Colonic mucosa (tissue), 4 donors: ENCODE data around the gene SPATA3. TPM values are rescaled to one million over a fixed set of nuclear protein-coding genes. Genes with fewer than 3 reads are reported as not detected.
A peak's percentile ranks its signal among the peaks of the same experiment; 100 is the strongest.

Experiments
- DNase-seq: peaks from one replicate; pipeline ENCODE4 v3.0.0-alpha.2; 2020
- H3K27ac ChIP-seq: fragments of 200-600 bp; one replicate; pipeline ENCODE4 v1.8.0; 2021
- H3K27me3 ChIP-seq: fragments of 200-600 bp; one replicate; pipeline ENCODE4 v1.8.0; 2021
- H3K36me3 ChIP-seq: fragments of 200-600 bp; one replicate; pipeline ENCODE4 v1.8.0; 2021
- H3K4me1 ChIP-seq: fragments of 200-600 bp; one replicate; pipeline ENCODE4 v1.8.0; 2021; ENCODE audit warnings: mild to moderate bottlenecking
- H3K4me3 ChIP-seq: fragments of 200-600 bp; one replicate; pipeline ENCODE4 v1.8.0; 2021
- H3K9ac ChIP-seq, 2 donors: one replicate each; pipeline ENCODE4 v1.7.0; 2013; ENCODE audit warnings: control low read depth in 2 of 2, low read depth in 2 of 2, low read length in 2 of 2
- H3K9me3 ChIP-seq: fragments of 200-600 bp; one replicate; pipeline ENCODE4 v1.8.0; 2021
- CTCF ChIP-seq: fragments of 200-600 bp; IDR thresholded peaks from one replicate; pipeline ENCODE4 v1.8.0; 2022; ENCODE audit warnings: antibody characterized with exemption, mild to moderate bottlenecking
- intact Hi-C: fragments of 100-400 bp; cut with DNase I; formaldehyde crosslinking; loops from one replicate; pipeline ENCODE4 v1.14.1; 2022
- total RNA-seq, 2 donors: library from RNA; stranded (reverse); fragmentation: NEBNext Ultra II Directional in 1 of 2; extraction: Animal tissue kit (Norgen Biotek cat#: 25700) in 1 of 2; gene quantifications; one replicate each; pipeline ENCODE4 v1.2.1, GENCODE V29; 2021
- donor health status: healthy.
- donor health status: DM: no; HTN: no; CAD: no.
- donor health status: DM: no; HTN: no; CAD: no.

The SPATA3 gene
- total RNA-seq, 2 donors from 2014 or later, result not detected

GRCh38 chr2:231036578-231037106 is 40.7 kb downstream of the SPATA3 start:
- Histone ChIP-seq H3K9me3 (no peaks in the 10 kb centered on the region), H3K27me3 (no peaks in the 10 kb centered on the region), H3K27ac (no peak overlapping the region), H3K4me3 (no peak overlapping the region), H3K9ac (no peak overlapping the region), H3K4me1 (peaks cover 7% of the 10 kb centered on the region), H3K36me3 (no peaks in the 10 kb centered on the region)
- no peak for TF ChIP-seq CTCF
- intact Hi-C loops, result no loop called here
- DNase-seq, result no peak

- Histone ChIP-seq H3K27me3 (no peaks in the 10 kb centered on the region), H3K9ac (peak within 1 kb of the TSS; percentile 61 to 63), H3K9me3 (no peaks in the 10 kb centered on the region), H3K4me1 (peaks cover 7% of the 10 kb centered on the region), H3K4me3 (peak within 1 kb of the TSS; percentile 53), H3K36me3 (no peaks in the 10 kb centered on the region), H3K27ac (no peak within 1 kb of the TSS)
- DNase-seq, result no peak
- TF ChIP-seq CTCF, result no peak
- intact Hi-C loops, result no loop called here
These were observed 41.3 kb downstream of the SPATA3 start, which contains the start of gene C2orf72 for GRCh38 chr2:231037202-231037730. TSS of gene C2orf72 (plus strand) at chr2:231037523. CDS start at chr2:231037566, 43 bp downstream.

DNA sequence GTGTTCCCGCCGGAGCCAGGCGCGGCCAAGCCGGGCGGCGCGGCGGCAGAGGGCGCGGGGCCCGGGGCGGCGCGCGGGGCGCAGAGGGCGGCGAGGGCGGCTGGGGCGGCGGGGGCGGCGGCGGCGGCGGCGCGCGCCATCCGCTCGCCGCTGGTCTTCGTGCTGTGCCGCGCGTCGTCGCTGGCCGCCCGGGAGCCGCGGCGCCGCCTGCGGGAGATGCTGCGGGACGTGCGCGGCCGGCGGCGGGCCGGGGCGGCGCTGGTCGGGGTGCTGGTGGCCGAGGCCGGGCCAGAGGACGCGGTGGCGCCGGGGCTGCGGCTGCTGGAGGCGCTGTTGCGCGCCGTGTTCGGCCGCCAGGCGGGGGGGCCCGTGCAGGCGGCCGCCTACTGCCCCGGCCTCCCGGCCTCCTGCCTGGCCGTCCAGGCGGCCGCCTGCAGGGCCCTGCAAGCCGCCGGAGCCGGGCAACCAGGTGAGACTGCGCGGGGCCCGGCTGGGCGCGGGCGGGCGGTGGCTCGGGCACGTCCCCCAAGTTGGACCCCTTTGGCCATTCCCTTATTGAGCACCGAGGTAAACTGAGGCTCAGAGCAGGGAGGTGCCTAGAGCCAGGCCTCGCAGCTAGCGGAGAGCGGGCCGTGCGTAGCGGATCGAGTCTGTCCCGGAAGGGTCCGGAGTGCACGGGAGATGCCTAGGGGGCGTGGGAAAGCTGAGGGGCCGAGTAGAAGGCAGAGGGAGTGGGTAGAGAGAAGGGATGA is 42.0 kb downstream of the SPATA3 start:
- H3K9ac ChIP-seq, result peak overlapping the region; percentile 61 to 63
- H3K27ac ChIP-seq, result no peak overlapping the region
- H3K9me3 ChIP-seq, result no peaks in the 10 kb centered on the region
- H3K27me3 ChIP-seq, result no peaks in the 10 kb centered on the region
- no peak for DNase-seq
- TF ChIP-seq CTCF, result no peak
- H3K4me1 ChIP-seq, result peaks cover 6% of the 10 kb centered on the region
- peak overlapping the region; percentile 53 for H3K4me3 ChIP-seq
- intact Hi-C loops, result no loop called here
- no peaks in the 10 kb centered on the region for H3K36me3 ChIP-seq

GRCh38 chr2:231038483-231039293 is 42.8 kb downstream of the SPATA3 start:
- no peak for TF ChIP-seq CTCF
- H3K4me1 ChIP-seq, result peaks cover 4% of the 10 kb centered on the region
- DNase-seq, result no peak
- intact Hi-C loops, result no loop called here
- H3K4me3 ChIP-seq, result peak overlapping the region; percentile 53
- peak overlapping the region; percentile 61 to 63 for H3K9ac ChIP-seq
- H3K27me3 ChIP-seq, result no peaks in the 10 kb centered on the region
- H3K9me3 ChIP-seq, result no peaks in the 10 kb centered on the region
- no peak overlapping the region for H3K27ac ChIP-seq
- H3K36me3 ChIP-seq, result no peaks in the 10 kb centered on the region

DNA sequence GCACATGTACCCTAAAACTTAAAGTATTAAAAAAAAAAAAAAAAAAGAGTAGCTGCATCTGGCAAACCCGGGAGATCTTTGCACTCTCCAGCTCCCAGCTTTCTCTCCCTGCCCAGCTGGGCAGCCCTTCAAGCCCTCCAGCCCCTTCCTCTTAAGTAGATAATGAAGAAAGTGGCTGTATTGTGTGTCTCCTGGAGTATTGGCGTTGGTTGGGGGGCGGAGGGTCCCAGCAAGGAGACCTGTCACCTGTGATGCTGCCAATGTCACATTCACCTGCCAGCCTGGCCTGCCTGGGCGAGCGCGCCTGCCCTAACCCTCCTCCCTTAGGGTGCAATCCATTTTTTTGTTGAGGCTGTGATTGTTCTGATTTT is 43.4 kb downstream of the SPATA3 start:
- H3K36me3 ChIP-seq, result no peaks in the 10 kb centered on the region
- peaks cover 4% of the 10 kb centered on the region for H3K4me1 ChIP-seq
- H3K4me3 ChIP-seq, result no peak overlapping the region
- intact Hi-C loops, result no loop called here
- no peak overlapping the region for H3K9ac ChIP-seq
- H3K27me3 ChIP-seq, result no peaks in the 10 kb centered on the region
- no peaks in the 10 kb centered on the region for H3K9me3 ChIP-seq
- TF ChIP-seq CTCF, result no peak
- no peak overlapping the region for H3K27ac ChIP-seq
- DNase-seq, result no peak
